Esophagus (tissue), 2 donors: ENCODE measurements around the gene SPATA9. TPM values are rescaled to one million over a fixed set of nuclear protein-coding genes. Genes with fewer than 3 reads are reported as not detected.

Experiments used
- H3K27ac ChIP-seq, 2 donors: one replicate each; pipeline ENCODE4 v1.5.1; 2013; ENCODE audit warnings: low read depth in 2 of 2, mild to moderate bottlenecking in 2 of 2, inconsistent platforms in 1 of 2, low read length in 1 of 2, moderate library complexity in 1 of 2
- H3K27me3 ChIP-seq, 2 donors: one replicate each; pipeline ENCODE4 v1.6.1; 2013; ENCODE audit warnings: low read length in 2 of 2, control low read depth in 1 of 2, mild to moderate bottlenecking in 1 of 2; ENCODE audit not compliant: insufficient read depth in 2 of 2, control insufficient read depth in 1 of 2
- H3K36me3 ChIP-seq, 2 donors: one replicate each; pipeline ENCODE4 v1.6.1; 2013; ENCODE audit warnings: low read length in 1 of 2; ENCODE audit not compliant: control insufficient read depth in 2 of 2, insufficient read depth in 2 of 2
- H3K4me1 ChIP-seq, 2 donors: one replicate each; pipeline ENCODE4 v1.6.1; 2013; ENCODE audit warnings: low read length in 1 of 2; ENCODE audit not compliant: control insufficient read depth in 2 of 2, insufficient read depth in 2 of 2
- H3K4me3 ChIP-seq, 2 donors: one replicate each; pipeline ENCODE4 v1.5.1; 2013; ENCODE audit warnings: low read length in 2 of 2, mild to moderate bottlenecking in 2 of 2, low read depth in 1 of 2, moderate library complexity in 1 of 2
- H3K9me3 ChIP-seq, 2 donors: one replicate each; pipeline ENCODE4 v1.6.1; 2013; ENCODE audit warnings: mild to moderate bottlenecking in 2 of 2, low read depth in 1 of 2, low read length in 1 of 2, moderate library complexity in 1 of 2; ENCODE audit not compliant: control insufficient read depth in 2 of 2, insufficient read depth in 1 of 2
- WGBS, 2 donors: extraction: QIAGEN DNeasy Blood & Tissue Kit; methylation state at CpG; one replicate each; pipeline ENCODE4 v1.1.7; 2013; 5-methylcytosine and 5-hydroxymethylcytosine counted together
- polyA plus RNA-seq, 2 donors: library from polyadenylated mRNA; stranded (reverse); fragments of 200-250 nt; gene quantifications; one replicate each; pipeline ENCODE4 v1.2.3, GENCODE V29; 2013
- donor health status: healthy with polysubstance abuse.
- donor health status: Bipolar disorder and iron deficiency.

The SPATA9 gene
- polyA plus RNA-seq, 2 donors: 0.06 TPM; not detected in 1

DNA sequence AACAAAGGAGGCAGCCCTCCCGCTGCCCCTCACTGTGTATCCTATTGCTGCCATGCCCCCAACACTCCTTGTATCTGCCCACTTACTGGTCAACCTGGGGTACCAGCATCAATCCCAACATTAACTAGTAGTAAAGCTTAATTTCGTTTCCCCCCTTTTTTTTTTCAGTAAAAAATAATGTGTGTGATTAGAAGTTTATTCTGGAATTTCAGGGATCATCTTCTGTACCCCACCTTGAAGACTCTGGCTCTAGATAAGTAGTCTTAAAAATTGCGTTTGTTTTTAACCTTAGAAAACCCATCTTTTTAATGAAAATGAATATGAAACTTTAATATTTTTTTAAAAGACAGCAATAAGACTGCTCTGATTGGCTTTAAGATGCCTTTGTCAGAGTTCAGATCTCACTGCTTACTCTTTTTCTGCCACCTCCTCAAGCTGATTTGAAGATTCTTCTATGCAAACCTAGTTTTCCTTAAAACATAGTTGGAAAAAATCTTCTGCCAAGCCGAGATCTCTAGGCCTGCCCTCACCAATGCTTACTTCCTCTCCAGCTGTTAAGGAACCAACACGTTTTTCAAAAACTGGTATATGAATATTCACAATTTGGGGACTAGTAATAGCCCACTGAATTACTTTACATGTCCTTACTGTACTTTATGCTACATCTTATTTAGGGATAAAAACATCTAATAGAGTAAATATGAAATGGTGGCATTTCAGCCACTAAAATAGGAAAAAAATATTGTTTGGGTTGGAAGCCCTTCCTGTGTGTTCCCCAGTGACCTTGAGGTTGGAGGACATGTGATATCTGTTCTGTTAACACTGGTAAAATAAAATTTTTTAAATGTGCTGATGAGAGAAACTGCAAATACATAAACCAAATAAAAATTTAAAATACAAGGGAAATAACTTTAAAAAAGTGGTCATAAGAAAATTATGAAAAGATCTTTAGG lies 44.3 kb upstream of the SPATA9 start:
- Histone ChIP-seq H3K27ac (no peak overlapping the region), H3K4me3 (no peak overlapping the region), H3K36me3 (no peaks in the 10 kb centered on the region), H3K9me3 (no peaks in the 10 kb centered on the region), H3K27me3 (peaks cover 0 to 2% of the 10 kb centered on the region in 2 donors), H3K4me1 (peaks cover 0 to 5% of the 10 kb centered on the region in 2 donors)
- 64 to 70% methylated on average over 5 of the region's 5 CpGs for WGBS, 2 donors

DNA sequence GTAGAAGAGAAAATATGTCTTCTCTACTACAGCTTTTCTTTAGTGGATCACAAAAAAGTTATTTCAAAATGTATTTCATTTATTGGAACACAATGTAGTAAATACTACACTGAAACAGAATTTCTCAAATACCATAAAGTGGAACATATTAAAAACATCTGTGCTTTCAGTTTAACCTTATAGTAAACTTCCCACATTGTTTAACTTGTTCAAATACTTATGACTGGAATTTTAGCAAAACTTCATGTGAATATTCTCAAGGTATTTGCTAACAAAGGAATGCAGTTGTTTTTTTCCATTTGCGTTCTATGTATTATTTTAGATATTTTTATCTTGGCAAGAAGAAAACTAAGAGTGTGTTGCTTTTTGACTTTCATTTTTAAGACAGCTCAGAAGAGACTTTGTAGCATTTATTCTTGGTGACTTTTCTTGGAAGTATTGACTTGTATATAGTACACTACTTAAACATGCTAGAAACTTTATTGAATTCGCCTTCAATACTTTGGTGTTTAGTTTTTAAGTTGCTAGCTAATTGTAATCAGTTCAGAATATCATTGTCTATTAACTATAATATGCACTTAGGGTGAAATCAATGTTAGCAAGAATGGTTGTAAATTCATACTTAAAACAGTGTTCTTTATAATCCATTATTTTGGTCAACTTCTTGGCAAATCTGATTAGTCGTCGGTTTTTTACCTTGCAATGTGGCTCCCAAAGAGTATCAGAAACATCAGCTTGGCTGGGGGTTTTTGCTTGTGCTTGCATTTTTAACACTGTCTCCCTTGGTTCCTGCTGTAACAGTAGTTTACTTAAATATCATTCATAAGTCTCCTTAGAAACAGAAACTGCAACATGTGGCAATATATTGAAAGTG lies 43.4 kb upstream of the SPATA9 start:
- WGBS, 2 donors: 72 to 76% methylated on average over 4 of the region's 4 CpGs
- H3K4me1 ChIP-seq: no peaks in the 10 kb centered on the region

DNA sequence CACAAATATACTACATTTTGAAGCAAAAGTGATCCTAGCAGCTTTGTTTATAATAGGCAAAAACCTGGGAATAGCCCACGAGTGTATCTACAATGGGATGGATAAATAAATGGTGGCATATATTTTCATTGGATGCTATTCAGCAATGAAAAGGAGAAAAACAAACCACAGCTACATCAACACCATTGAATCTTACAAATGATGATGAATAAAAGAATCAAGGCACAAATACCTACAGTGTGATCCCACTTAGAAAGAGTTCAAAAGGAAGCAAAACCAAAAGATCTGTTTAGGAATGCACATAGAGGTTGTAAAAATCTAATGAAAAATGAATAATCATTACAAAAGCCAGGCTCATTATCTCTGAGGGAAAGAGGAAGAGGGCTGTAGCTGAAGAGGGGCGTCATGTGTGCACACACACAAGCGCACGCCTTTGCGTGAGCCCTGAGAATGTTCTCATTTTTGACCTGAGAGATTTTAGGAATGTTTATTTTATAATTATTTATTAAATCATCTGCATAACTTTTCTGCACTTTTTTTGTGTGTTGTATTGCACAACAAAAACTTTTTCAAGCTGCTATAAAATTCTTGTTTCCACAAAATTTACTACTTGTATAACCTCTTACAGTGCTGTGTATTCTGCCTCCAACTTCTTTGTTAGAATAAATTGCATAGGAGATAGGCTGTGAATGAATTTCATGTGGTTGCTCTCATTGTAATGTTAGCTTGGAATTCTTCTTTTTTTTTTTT lies 42.5 kb upstream of the SPATA9 start:
- H3K27me3 ChIP-seq: no peaks in the 10 kb centered on the region
- H3K9me3 ChIP-seq: no peaks in the 10 kb centered on the region
- H3K36me3 ChIP-seq: no peaks in the 10 kb centered on the region
- H3K4me1 ChIP-seq: no peaks in the 10 kb centered on the region
- no peak overlapping the region for H3K27ac ChIP-seq
- 70 to 83% methylated on average over 5 of the region's 5 CpGs for WGBS, 2 donors
- no peak overlapping the region for H3K4me3 ChIP-seq

More for the DNA sequence above, 43.4 kb upstream of the SPATA9 start:
- Histone ChIP-seq H3K36me3 (no peaks in the 10 kb centered on the region), H3K27me3 (no peaks in the 10 kb centered on the region), H3K9me3 (no peaks in the 10 kb centered on the region), H3K4me3 (no peak overlapping the region), H3K27ac (no peak overlapping the region)

GRCh38 chr5:95723632-95724369 lies 41.0 kb upstream of the SPATA9 start:
- Histone ChIP-seq H3K4me3 (no peak overlapping the region), H3K27me3 (no peaks in the 10 kb centered on the region), H3K4me1 (no peaks in the 10 kb centered on the region), H3K36me3 (no peaks in the 10 kb centered on the region), H3K9me3 (no peaks in the 10 kb centered on the region), H3K27ac (no peak overlapping the region)
- 80 to 81% methylated on average over 5 of the region's 5 CpGs for WGBS, 2 donors

- Histone ChIP-seq H3K4me1 (no peaks in the 10 kb centered on the region), H3K27me3 (no peaks in the 10 kb centered on the region), H3K36me3 (no peaks in the 10 kb centered on the region), H3K27ac (no peak overlapping the region), H3K4me3 (no peak overlapping the region), H3K9me3 (no peaks in the 10 kb centered on the region)
- 48 to 50% methylated on average over 1 of the region's 1 CpG for WGBS, 2 donors
Measured at GRCh38 chr5:95721582-95722295, 38.9 kb upstream of the SPATA9 start.

DNA sequence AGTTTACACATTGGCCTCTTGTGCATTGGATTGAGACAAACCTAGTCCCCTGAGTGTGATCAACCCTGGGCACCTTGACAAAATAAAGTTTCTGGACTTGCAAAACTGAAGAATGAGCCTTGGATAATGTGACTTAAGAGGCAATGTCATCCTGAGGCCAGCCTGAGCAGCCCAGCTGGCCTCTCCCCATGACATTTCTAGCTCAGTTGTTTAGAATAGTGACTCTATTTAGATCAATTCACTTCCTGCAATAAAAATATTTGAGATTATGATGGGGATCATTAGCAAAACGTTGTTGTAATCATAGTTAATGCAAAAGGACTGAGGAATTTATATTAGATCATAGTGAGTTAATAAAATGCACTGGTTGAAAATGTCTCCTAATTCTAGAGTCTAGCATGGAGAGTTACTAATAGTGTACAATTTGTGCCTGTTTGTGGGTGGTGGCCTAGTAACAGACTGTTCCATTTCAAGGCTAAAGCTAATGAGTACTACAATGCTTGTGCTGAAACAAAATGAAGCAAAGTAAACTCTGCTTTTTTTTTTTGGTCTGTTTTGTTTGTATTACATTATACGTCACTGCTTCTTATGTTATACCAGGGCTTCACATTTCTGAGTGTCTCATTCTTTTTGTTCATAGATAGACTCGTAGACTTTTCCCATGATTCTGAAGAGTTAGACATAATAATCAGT lies 37.4 kb upstream of the SPATA9 start:
- Histone ChIP-seq H3K4me3 (no peak overlapping the region), H3K36me3 (no peaks in the 10 kb centered on the region), H3K4me1 (no peaks in the 10 kb centered on the region), H3K9me3 (no peaks in the 10 kb centered on the region), H3K27ac (no peak overlapping the region), H3K27me3 (no peaks in the 10 kb centered on the region)
- WGBS, 2 donors: 53 to 56% methylated on average over 3 of the region's 3 CpGs

- Histone ChIP-seq H3K27me3 (no peaks in the 10 kb centered on the region), H3K4me3 (no peak overlapping the region), H3K27ac (no peak overlapping the region), H3K9me3 (no peaks in the 10 kb centered on the region), H3K36me3 (no peaks in the 10 kb centered on the region), H3K4me1 (no peaks in the 10 kb centered on the region)
- 88 to 93% methylated on average over 2 of the region's 2 CpGs for WGBS, 2 donors
Measured at GRCh38 chr5:95718738-95719137, 35.9 kb upstream of the SPATA9 start.

- Histone ChIP-seq H3K9me3 (no peaks in the 10 kb centered on the region), H3K36me3 (no peaks in the 10 kb centered on the region), H3K4me1 (no peaks in the 10 kb centered on the region), H3K27me3 (no peaks in the 10 kb centered on the region), H3K4me3 (no peak overlapping the region), H3K27ac (no peak overlapping the region)
- 44 to 73% methylated on average over 2 of the region's 2 CpGs for WGBS, 2 donors
Measured at GRCh38 chr5:95718203-95718602, 35.4 kb upstream of the SPATA9 start.
